Thyroid gland (tissue), 4 donors: ENCODE results near the gene PDZD2.

Experiments
- POLR2A ChIP-seq, 2 donors: fragments of 450-650 bp; IDR thresholded peaks; one replicate each; pipeline ENCODE4 v1.6.1; 2017; ENCODE audit warnings: antibody characterized with exemption in 2 of 2, mild to moderate bottlenecking in 2 of 2, moderate library complexity in 1 of 2
- TF ChIP-seq, protein P1 (sequence below), 6 experiments: fragments of 200-600 bp in 3 of 6; fragments of 450-650 bp in 3 of 6; sonication (generic) in 3 of 6; IDR thresholded peaks; one replicate each; pipeline ENCODE4 v1.5.1; 2016 to 2019; ENCODE audit warnings: antibody characterized with exemption in 6 of 6, mild to moderate bottlenecking in 2 of 6, inconsistent platforms in 1 of 6, moderate library complexity in 1 of 6

DNA sequence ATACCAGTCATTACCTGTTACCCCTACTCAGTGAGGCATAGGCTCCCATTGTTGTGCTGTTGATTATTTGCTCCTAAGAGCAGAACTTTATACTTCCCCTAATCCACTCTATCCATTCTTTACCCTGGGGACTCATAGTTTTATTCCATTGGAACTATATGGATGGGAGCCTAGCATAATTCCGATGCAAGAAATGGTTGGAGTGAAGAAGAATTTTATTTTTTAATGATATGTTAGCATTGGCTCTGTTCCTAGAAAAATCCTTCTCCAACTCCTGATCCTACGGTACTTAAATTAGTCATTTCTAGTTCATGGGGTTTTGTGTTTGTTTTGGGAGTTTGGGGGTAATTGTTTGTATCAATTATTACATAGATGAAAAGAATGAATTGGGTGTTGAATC, 343.7 kb downstream of the PDZD2 start:
- no peak for TF ChIP-seq POLR2A (IDR thresholded peaks at IDR 0.05)
- TF ChIP-seq, protein P1, sequence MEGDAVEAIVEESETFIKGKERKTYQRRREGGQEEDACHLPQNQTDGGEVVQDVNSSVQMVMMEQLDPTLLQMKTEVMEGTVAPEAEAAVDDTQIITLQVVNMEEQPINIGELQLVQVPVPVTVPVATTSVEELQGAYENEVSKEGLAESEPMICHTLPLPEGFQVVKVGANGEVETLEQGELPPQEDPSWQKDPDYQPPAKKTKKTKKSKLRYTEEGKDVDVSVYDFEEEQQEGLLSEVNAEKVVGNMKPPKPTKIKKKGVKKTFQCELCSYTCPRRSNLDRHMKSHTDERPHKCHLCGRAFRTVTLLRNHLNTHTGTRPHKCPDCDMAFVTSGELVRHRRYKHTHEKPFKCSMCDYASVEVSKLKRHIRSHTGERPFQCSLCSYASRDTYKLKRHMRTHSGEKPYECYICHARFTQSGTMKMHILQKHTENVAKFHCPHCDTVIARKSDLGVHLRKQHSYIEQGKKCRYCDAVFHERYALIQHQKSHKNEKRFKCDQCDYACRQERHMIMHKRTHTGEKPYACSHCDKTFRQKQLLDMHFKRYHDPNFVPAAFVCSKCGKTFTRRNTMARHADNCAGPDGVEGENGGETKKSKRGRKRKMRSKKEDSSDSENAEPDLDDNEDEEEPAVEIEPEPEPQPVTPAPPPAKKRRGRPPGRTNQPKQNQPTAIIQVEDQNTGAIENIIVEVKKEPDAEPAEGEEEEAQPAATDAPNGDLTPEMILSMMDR (IDR thresholded peaks at IDR 0.05) = no peak
